ENCODE results near the gene CATSPER4. TPM values are rescaled to one million over a fixed set of nuclear protein-coding genes. Genes with fewer than 3 reads are reported as not detected.
A peak's percentile ranks its signal among the peaks of the same experiment; 100 is the strongest.

Gene CATSPER4
- total RNA-seq, 1 donor = not detected

DNA sequence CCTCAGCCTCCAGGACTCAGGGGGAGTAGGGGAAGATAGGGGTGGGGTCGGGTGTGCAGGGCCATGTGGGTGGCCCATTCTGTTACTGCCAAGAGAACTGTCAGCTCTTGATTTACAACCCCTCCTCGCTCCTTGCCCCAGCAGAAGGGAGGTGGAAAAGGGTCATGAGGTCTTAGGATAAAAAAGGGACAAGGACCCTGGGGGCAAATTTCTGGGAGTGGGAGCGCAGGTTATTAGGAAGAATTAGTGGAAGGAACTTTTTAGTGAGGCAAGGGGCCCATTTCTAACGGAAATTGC, 30.7 kb upstream of the CATSPER4 start:
- H4K20me1 ChIP-seq (ENCODE audit: insufficient read depth, low read length) = no peaks in the 10 kb centered on the region
- H3K4me1 ChIP-seq (ENCODE audit: insufficient read depth, low read length) = peaks cover 4% of the 10 kb centered on the region
- H3K4me2 ChIP-seq (ENCODE audit: insufficient read depth, low read length) = no peak overlapping the region

GRCh38 chr1:26160527-26161414, 29.6 kb upstream of the CATSPER4 start:
- Histone ChIP-seq H3K4me2 (ENCODE audit: insufficient read depth, low read length) (peak overlapping the region; percentile 76), H3K36me3 (ENCODE audit: insufficient read depth, low read length) (no peaks in the 10 kb centered on the region), H3K27me3 (ENCODE audit: insufficient read depth, low read length) (peaks cover 29% of the 10 kb centered on the region), H4K20me1 (ENCODE audit: insufficient read depth, low read length) (no peaks in the 10 kb centered on the region), H3K4me1 (ENCODE audit: insufficient read depth, low read length) (peaks cover 4% of the 10 kb centered on the region), H2AFZ (ENCODE audit: low read length) (peak overlapping the region; percentile 62), H3K9me3 (ENCODE audit: low read depth, low read length) (no peaks in the 10 kb centered on the region), H3K27ac (ENCODE audit: low read depth, low read length) (no peak overlapping the region), H3K79me2 (ENCODE audit: insufficient read depth, low read length) (no peaks in the 10 kb centered on the region), H3K4me3 (ENCODE audit: insufficient read depth, low read length) (peak overlapping the region; percentile 63)
- TF ChIP-seq, protein P1, sequence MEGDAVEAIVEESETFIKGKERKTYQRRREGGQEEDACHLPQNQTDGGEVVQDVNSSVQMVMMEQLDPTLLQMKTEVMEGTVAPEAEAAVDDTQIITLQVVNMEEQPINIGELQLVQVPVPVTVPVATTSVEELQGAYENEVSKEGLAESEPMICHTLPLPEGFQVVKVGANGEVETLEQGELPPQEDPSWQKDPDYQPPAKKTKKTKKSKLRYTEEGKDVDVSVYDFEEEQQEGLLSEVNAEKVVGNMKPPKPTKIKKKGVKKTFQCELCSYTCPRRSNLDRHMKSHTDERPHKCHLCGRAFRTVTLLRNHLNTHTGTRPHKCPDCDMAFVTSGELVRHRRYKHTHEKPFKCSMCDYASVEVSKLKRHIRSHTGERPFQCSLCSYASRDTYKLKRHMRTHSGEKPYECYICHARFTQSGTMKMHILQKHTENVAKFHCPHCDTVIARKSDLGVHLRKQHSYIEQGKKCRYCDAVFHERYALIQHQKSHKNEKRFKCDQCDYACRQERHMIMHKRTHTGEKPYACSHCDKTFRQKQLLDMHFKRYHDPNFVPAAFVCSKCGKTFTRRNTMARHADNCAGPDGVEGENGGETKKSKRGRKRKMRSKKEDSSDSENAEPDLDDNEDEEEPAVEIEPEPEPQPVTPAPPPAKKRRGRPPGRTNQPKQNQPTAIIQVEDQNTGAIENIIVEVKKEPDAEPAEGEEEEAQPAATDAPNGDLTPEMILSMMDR (IDR thresholded peaks at IDR 0.05; ENCODE audit: extremely low read depth, low read depth, low read length) = no peak
- DNase-seq (ENCODE audit: insufficient read length, low spot score, missing footprints) = peak; percentile 76

More for the DNA sequence above, 30.7 kb upstream of the CATSPER4 start:
- H3K9me3 ChIP-seq (ENCODE audit: low read depth, low read length) = no peaks in the 10 kb centered on the region
- H3K4me3 ChIP-seq (ENCODE audit: insufficient read depth, low read length) = no peak overlapping the region
- no peak for DNase-seq (ENCODE audit: insufficient read length, low spot score, missing footprints)
- H3K27ac ChIP-seq (ENCODE audit: low read depth, low read length) = no peak overlapping the region
- TF ChIP-seq, protein P1 (IDR thresholded peaks at IDR 0.05; ENCODE audit: extremely low read depth, low read depth, low read length) = no peak
- peaks cover 33% of the 10 kb centered on the region for H3K27me3 ChIP-seq (ENCODE audit: insufficient read depth, low read length)
- no peaks in the 10 kb centered on the region for H3K79me2 ChIP-seq (ENCODE audit: insufficient read depth, low read length)
- H3K36me3 ChIP-seq (ENCODE audit: insufficient read depth, low read length) = no peaks in the 10 kb centered on the region
- no peak overlapping the region for H2AFZ ChIP-seq (ENCODE audit: low read length)

GRCh38 chr1:26161415-26162219, 28.8 kb upstream of the CATSPER4 start:
- H3K79me2 ChIP-seq (ENCODE audit: insufficient read depth, low read length) = no peaks in the 10 kb centered on the region
- no peaks in the 10 kb centered on the region for H3K36me3 ChIP-seq (ENCODE audit: insufficient read depth, low read length)
- H3K27me3 ChIP-seq (ENCODE audit: insufficient read depth, low read length) = peaks cover 20% of the 10 kb centered on the region
- H3K4me2 ChIP-seq (ENCODE audit: insufficient read depth, low read length) = peak overlapping the region; percentile 76
- peak overlapping the region; percentile 62 for H2AFZ ChIP-seq (ENCODE audit: low read length)
- no peaks in the 10 kb centered on the region for H4K20me1 ChIP-seq (ENCODE audit: insufficient read depth, low read length)
- H3K27ac ChIP-seq (ENCODE audit: low read depth, low read length) = no peak overlapping the region
- peak; percentile 95 for DNase-seq (ENCODE audit: insufficient read length, low spot score, missing footprints)
- TF ChIP-seq, protein P1 (IDR thresholded peaks at IDR 0.05; ENCODE audit: extremely low read depth, low read depth, low read length) = no peak
- no peaks in the 10 kb centered on the region for H3K9me3 ChIP-seq (ENCODE audit: low read depth, low read length)
- peak overlapping the region; percentile 63 for H3K4me3 ChIP-seq (ENCODE audit: insufficient read depth, low read length)
- peaks cover 4% of the 10 kb centered on the region for H3K4me1 ChIP-seq (ENCODE audit: insufficient read depth, low read length)

GRCh38 chr1:26162220-26162709, 28.1 kb upstream of the CATSPER4 start:
- H2AFZ ChIP-seq (ENCODE audit: low read length) = peak overlapping the region; percentile 11
- H3K4me2 ChIP-seq (ENCODE audit: insufficient read depth, low read length) = peak overlapping the region; percentile 76

More at GRCh38 chr1:26162220-26162709, 28.1 kb upstream of the CATSPER4 start:
- peak; percentile 90 for DNase-seq (ENCODE audit: insufficient read length, low spot score, missing footprints)
- H3K9me3 ChIP-seq (ENCODE audit: low read depth, low read length) = no peaks in the 10 kb centered on the region
- H4K20me1 ChIP-seq (ENCODE audit: insufficient read depth, low read length) = no peaks in the 10 kb centered on the region
- H3K27me3 ChIP-seq (ENCODE audit: insufficient read depth, low read length) = peaks cover 18% of the 10 kb centered on the region
- no peak overlapping the region for H3K27ac ChIP-seq (ENCODE audit: low read depth, low read length)
- no peaks in the 10 kb centered on the region for H3K79me2 ChIP-seq (ENCODE audit: insufficient read depth, low read length)
- H3K36me3 ChIP-seq (ENCODE audit: insufficient read depth, low read length) = no peaks in the 10 kb centered on the region
- peak overlapping the region; percentile 63 for H3K4me3 ChIP-seq (ENCODE audit: insufficient read depth, low read length)
- H3K4me1 ChIP-seq (ENCODE audit: insufficient read depth, low read length) = peaks cover 4% of the 10 kb centered on the region
- TF ChIP-seq, protein P1 (IDR thresholded peaks at IDR 0.05; ENCODE audit: extremely low read depth, low read depth, low read length) = no peak

Measured in osteoblast (primary cell).